Caki2 (cell line): ENCODE measurements around the gene FAM180A. TPM values are rescaled to one million over a fixed set of nuclear protein-coding genes. Genes with fewer than 3 reads are reported as not detected.

ENCODE experiments used
- DNase-seq: peaks from one replicate; pipeline ENCODE4 v3.0.0-alpha.2; 2015; ENCODE audit warnings: low read depth
- in situ Hi-C: cut with HindIII; loops from 2 replicates; pipeline ENCODE4 v1.10.0; 2016; ENCODE audit warnings: low sequenced_read_pairs, low pct_unique_long_range_greater_than_20kb, mixed read lengths
- total RNA-seq: library from RNA; depleted of rRNA; stranded (reverse); fragments of >200 nt; shearing (Covaris generic); gene quantifications from 2 replicates; pipeline ENCODE4 v1.2.3, GENCODE V29; 2014; ENCODE audit warnings: low replicate concordance

FAM180A gene
- total RNA-seq, 1 experiment from 2014 or later, result not detected

- in situ Hi-C loops, result no loop called here
- no peak for DNase-seq
These were observed 27.3 kb downstream of the FAM180A start for GRCh38 chr7:135721198-135721820.

- in situ Hi-C loops, result no loop called here
These were observed 28.9 kb downstream of the FAM180A start for GRCh38 chr7:135719688-135720087.

GRCh38 chr7:135718794-135719437 lies 29.7 kb downstream of the FAM180A start:
- no peak for DNase-seq
- in situ Hi-C loops, result no loop called here

More at GRCh38 chr7:135719688-135720087, 28.9 kb downstream of the FAM180A start:
- DNase-seq, result no peak

- in situ Hi-C loops, result no loop called here
- DNase-seq, result no peak
These were observed 30.4 kb downstream of the FAM180A start for GRCh38 chr7:135718219-135718618.

- DNase-seq, result no peak
- in situ Hi-C loops, result no loop called here
These were observed 30.9 kb downstream of the FAM180A start for GRCh38 chr7:135717693-135718092.

- DNase-seq, result no peak
- in situ Hi-C loops, result no loop called here
These were observed 31.9 kb downstream of the FAM180A start for GRCh38 chr7:135716677-135717238.

GRCh38 chr7:135715673-135716072 lies 32.9 kb downstream of the FAM180A start:
- in situ Hi-C loops, result no loop called here
- no peak for DNase-seq

- no peak for DNase-seq
- in situ Hi-C loops, result no loop called here
These were observed 33.5 kb downstream of the FAM180A start for GRCh38 chr7:135715055-135715522.

- DNase-seq, result peak; percentile 39
- in situ Hi-C loops, result no loop called here
These were observed 34.0 kb downstream of the FAM180A start for GRCh38 chr7:135714534-135715009.

- no peak for DNase-seq
- in situ Hi-C loops, result no loop called here
These were observed 34.7 kb downstream of the FAM180A start for GRCh38 chr7:135713836-135714470.

GRCh38 chr7:135712796-135713195 lies 35.8 kb downstream of the FAM180A start:
- in situ Hi-C loops, result no loop called here
- DNase-seq, result no peak

GRCh38 chr7:135712182-135712782 lies 36.3 kb downstream of the FAM180A start:
- no peak for DNase-seq
- in situ Hi-C loops, result no loop called here

- no peak for DNase-seq
These were observed 37.5 kb downstream of the FAM180A start for GRCh38 chr7:135711139-135711469.

GRCh38 chr7:135710417-135711138 lies 38.0 kb downstream of the FAM180A start:
- DNase-seq, result no peak
- in situ Hi-C loops, result no loop called here

More at GRCh38 chr7:135711139-135711469, 37.5 kb downstream of the FAM180A start:
- in situ Hi-C loops, result no loop called here

GRCh38 chr7:135709508-135709907 lies 39.1 kb downstream of the FAM180A start:
- no peak for DNase-seq
- in situ Hi-C loops, result no loop called here

- in situ Hi-C loops, result no loop called here
- DNase-seq, result no peak
These were observed 40.6 kb downstream of the FAM180A start for GRCh38 chr7:135708041-135708440.

- in situ Hi-C loops, result no loop called here
- no peak for DNase-seq
These were observed 41.0 kb downstream of the FAM180A start for GRCh38 chr7:135707570-135707966.
